Measurements from ENCODE around the gene NRL. TPM values are rescaled to one million over a fixed set of nuclear protein-coding genes. Genes with fewer than 3 reads are reported as not detected.

NRL gene
- total and polyA plus RNA-seq, 10 of the 15 experiments (the other 5 are each of a cell fraction or from before 2014, with no cell fraction given): 0.11 to 4.4 (median 2.2) TPM

DNA sequence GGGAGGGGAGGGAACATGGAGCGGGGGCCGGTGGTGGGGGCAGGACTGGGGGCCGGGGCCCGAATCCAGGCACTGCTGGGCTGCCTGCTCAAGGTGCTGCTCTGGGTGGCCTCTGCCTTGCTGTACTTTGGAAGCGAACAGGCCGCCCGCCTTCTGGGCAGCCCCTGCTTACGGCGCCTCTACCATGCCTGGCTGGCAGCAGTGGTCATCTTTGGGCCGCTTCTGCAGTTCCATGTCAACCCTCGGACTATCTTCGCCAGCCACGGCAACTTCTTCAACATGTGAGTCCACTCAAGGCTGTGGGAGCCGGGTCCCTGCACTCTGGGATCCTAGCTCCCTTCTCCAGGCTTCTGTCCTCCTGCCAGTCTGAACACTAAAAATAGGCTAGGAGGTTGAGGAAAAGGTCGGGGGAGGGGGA lies 16.8 kb upstream of the NRL start (continued):
- TF ChIP-seq, protein P1, sequence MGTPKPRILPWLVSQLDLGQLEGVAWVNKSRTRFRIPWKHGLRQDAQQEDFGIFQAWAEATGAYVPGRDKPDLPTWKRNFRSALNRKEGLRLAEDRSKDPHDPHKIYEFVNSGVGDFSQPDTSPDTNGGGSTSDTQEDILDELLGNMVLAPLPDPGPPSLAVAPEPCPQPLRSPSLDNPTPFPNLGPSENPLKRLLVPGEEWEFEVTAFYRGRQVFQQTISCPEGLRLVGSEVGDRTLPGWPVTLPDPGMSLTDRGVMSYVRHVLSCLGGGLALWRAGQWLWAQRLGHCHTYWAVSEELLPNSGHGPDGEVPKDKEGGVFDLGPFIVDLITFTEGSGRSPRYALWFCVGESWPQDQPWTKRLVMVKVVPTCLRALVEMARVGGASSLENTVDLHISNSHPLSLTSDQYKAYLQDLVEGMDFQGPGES (IDR thresholded peaks at IDR 0.05): no peak
- TF ChIP-seq SIN3A (IDR thresholded peaks at IDR 0.05; ENCODE audit: low read depth, low read length): no peak

DNA sequence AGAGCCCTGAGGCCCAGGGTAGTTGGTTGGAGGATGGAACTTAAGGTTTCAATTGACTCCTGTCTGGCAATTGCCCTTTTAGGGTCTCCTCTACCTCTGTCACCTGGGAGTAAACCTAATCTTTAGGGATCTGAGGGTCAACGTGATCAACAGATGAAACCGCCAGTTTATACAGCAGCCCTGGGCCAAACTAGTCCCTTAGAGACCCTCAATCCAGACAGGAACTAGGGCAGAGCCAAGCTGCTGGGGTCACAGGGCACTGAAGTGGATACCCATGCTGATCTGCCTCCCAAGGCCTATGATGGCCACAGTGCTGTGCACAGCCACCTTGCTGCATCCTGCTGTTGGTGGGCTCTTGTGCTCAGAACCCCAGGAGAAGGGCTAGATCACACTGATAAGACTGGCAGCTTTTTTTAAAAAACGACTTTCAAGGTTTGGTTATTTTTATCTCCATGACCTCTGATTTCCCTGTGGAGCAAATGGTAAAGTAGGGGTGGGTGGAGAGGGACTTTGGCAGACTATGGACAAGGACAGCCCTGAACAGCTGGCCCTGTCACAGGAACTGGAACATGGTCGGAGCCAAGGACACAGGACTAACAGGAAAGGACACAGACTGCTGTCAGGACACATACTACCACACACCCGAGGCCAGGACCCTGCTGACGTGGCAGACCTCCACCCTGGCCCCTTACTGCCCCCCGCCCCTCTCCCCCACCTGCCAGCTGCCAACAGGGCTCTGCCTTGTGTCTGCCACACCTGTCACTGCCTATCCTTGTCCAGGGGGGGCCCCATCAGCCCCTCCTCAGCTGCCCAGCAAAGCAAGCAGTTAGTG lies 16.2 kb upstream of the NRL start:
- no peaks in the 10 kb centered on the region for H4K20me1 ChIP-seq (ENCODE audit: control insufficient read depth, insufficient read depth)
- ATAC-seq (no peak), DNase-seq (ENCODE audit: low read depth, low spot score) (no peak), FAIRE-seq (no peak)
- H3K27me3 ChIP-seq (replicated peaks in 1 of 2; ENCODE audit: control insufficient read depth in 2 of 2, insufficient read depth in 2 of 2, low read length in 1 of 2): no peaks in the 10 kb centered on the region
- no TSS peak for BruUV-seq (replicated peaks)
- H3K9ac ChIP-seq (ENCODE audit: control insufficient read depth, insufficient read depth, low read length): no peak overlapping the region
- ChIA-PET RAD21 (ENCODE audit: unreplicated experiment) (interaction anchor here (1.1 kb wide), 1 partner anchor 16 kb away, joined by 3 read pairs; the partner anchor contains the start of genes DCAF11 and NRL), POLR2A (interaction anchor here (0.6 to 11.6 kb wide), 2 partner anchors 9 to 34 kb away, joined by 3 to 276 read pairs; partner anchors contain the start of genes DCAF11 and NRL), CTCF (no interaction called here), SMC1A (ENCODE audit: uncharacterized antibody, unreplicated experiment) (interaction anchor here (0.9 kb wide), 1 partner anchor 8 kb away, joined by 4 read pairs; no protein-coding TSS in a partner anchor)
- H3K4me2 ChIP-seq (ENCODE audit: control insufficient read depth, insufficient read depth): no peak overlapping the region
- intact Hi-C loops (cut with micrococcal nuclease; ENCODE audit: unreplicated experiment): no loop called here
- 49% methylated on average over 6 of the region's 7 CpGs for WGBS (ENCODE audit: insufficient coverage, insufficient replicate concordance, low lambda C conversion rate, missing lambda C conversion rate)
- in situ Hi-C loops (cut with MboI): no loop called here
- no peak overlapping the region for H3K4me3 ChIP-seq
- peaks cover 3% of the 10 kb centered on the region for H3K79me2 ChIP-seq (ENCODE audit: control insufficient read depth, insufficient read depth, low read length)
- no peaks in the 10 kb centered on the region for H3K36me3 ChIP-seq (ENCODE audit: control insufficient read depth in 2 of 2, insufficient read depth in 2 of 2, low read length in 1 of 2)
- no peak overlapping the region for H2AFZ ChIP-seq (ENCODE audit: control insufficient read depth, low read depth, low read length)
- H3K27ac ChIP-seq (ENCODE audit: control insufficient read depth, insufficient read depth): no peak overlapping the region
- H3K9me3 ChIP-seq (replicated peaks; ENCODE audit: control insufficient read depth, insufficient read depth, low read length): no peaks in the 10 kb centered on the region
- no peak for TF ChIP-seq HDGF (IDR thresholded peaks at IDR 0.05)
- no peak for TF ChIP-seq YBX1 (IDR thresholded peaks at IDR 0.05)
- TF ChIP-seq ZBED1 (IDR thresholded peaks at IDR 0.05; ENCODE audit: borderline replicate concordance): no peak
- no peak for TF ChIP-seq PML (IDR thresholded peaks at IDR 0.05; ENCODE audit: low read length)
- no peak for TF ChIP-seq ESRRA (IDR thresholded peaks at IDR 0.05; ENCODE audit: low read length)
- no peak for TF ChIP-seq BHLHE40 (IDR thresholded peaks at IDR 0.05; ENCODE audit: borderline replicate concordance in 1 of 2, low read depth in 2 of 2, low read length in 1 of 2)
- TF ChIP-seq ZBTB33 (IDR thresholded peaks at IDR 0.05): no peak
- TF ChIP-seq NFYB (IDR thresholded peaks at IDR 0.05; ENCODE audit: insufficient read depth, low read depth, low read length): no peak
- no peak for TF ChIP-seq NBN (IDR thresholded peaks at IDR 0.05)
- no peak for TF ChIP-seq CHD2 (IDR thresholded peaks at IDR 0.05; ENCODE audit: borderline replicate concordance, low read depth, low read length)
- no peak for TF ChIP-seq USF2 (IDR thresholded peaks at IDR 0.05; ENCODE audit: borderline replicate concordance, low read depth, low read length)
- no peak for TF ChIP-seq ZNF217 (IDR thresholded peaks at IDR 0.05)
- no peak for TF ChIP-seq CEBPB (IDR thresholded peaks at IDR 0.05; ENCODE audit: borderline replicate concordance in 1 of 2, low read depth in 2 of 2, low read length in 2 of 2)
- TF ChIP-seq SIX5 (IDR thresholded peaks at IDR 0.05; ENCODE audit: low read depth, low read length, severe bottlenecking): no peak
- TF ChIP-seq BCL11A (IDR thresholded peaks at IDR 0.05; ENCODE audit: low read depth, low read length): no peak
- peaks cover 24% of the 10 kb centered on the region for H3K4me1 ChIP-seq (ENCODE audit: control insufficient read depth, insufficient read depth, low read length)

Data from GM12878 (cell line).